SH-SY5Y (cell line): Measurements from ENCODE around the gene ANKLE1.

ENCODE experiments used
- GATA2 ChIP-seq: IDR thresholded peaks from 2 replicates; pipeline ENCODE4 v1.6.1; 2011; ENCODE audit warnings: mild to moderate bottlenecking, low read depth, low read length
- GATA3 ChIP-seq: IDR thresholded peaks from 2 replicates; pipeline ENCODE4 v1.6.1; 2011; ENCODE audit warnings: low read depth, mild to moderate bottlenecking, low read length, moderate library complexity

ANKLE1 gene

GRCh38 chr19:17304386-17305215, 22.9 kb downstream of the ANKLE1 start:
- TF ChIP-seq GATA2: no peak
- no peak for TF ChIP-seq GATA3

- TF ChIP-seq GATA3: no peak
Measured at GRCh38 chr19:17305216-17305516, 23.5 kb downstream of the ANKLE1 start.

GRCh38 chr19:17305517-17306284, 24.0 kb downstream of the ANKLE1 start, which contains the start of gene MRPL34:
MRPL34 (plus strand) TSS chr19:17305872; CDS start chr19:17305893, 21 bp downstream.
- no peak for TF ChIP-seq GATA3
- peak; percentile 72 for TF ChIP-seq GATA2

GRCh38 chr19:17306285-17306714, 24.6 kb downstream of the ANKLE1 start:
- TF ChIP-seq GATA2 (no peak), GATA3 (no peak)

GRCh38 chr19:17307876-17308377, 26.2 kb downstream of the ANKLE1 start:
- TF ChIP-seq GATA2: no peak
- TF ChIP-seq GATA3: no peak

GRCh38 chr19:17309198-17309964, 27.7 kb downstream of the ANKLE1 start, which contains the start of gene DDA1:
DDA1 (plus strand) TSS chr19:17309563; CDS start chr19:17309655, 92 bp downstream.
- TF ChIP-seq GATA3: no peak
- TF ChIP-seq GATA2: no peak

- TF ChIP-seq GATA2 (no peak), GATA3 (no peak)
Measured at GRCh38 chr19:17309965-17310461, 28.3 kb downstream of the ANKLE1 start.

GRCh38 chr19:17311455-17312188, 29.9 kb downstream of the ANKLE1 start:
- TF ChIP-seq GATA3 (no peak), GATA2 (no peak)

GRCh38 chr19:17312189-17313113, 30.8 kb downstream of the ANKLE1 start:
- no peak for TF ChIP-seq GATA3
- no peak for TF ChIP-seq GATA2

- TF ChIP-seq GATA2 (no peak), GATA3 (no peak)
Measured at GRCh38 chr19:17314007-17314593, 32.4 kb downstream of the ANKLE1 start.

- TF ChIP-seq GATA2 (no peak), GATA3 (no peak)
Measured at GRCh38 chr19:17318966-17319365, 37.3 kb downstream of the ANKLE1 start.

GRCh38 chr19:17319473-17320238, 38.0 kb downstream of the ANKLE1 start:
- TF ChIP-seq GATA2: no peak
- no peak for TF ChIP-seq GATA3

- TF ChIP-seq GATA3 (no peak), GATA2 (no peak)
Measured at GRCh38 chr19:17320435-17320834, 38.7 kb downstream of the ANKLE1 start.
